ENCODE data around the gene CLDN15.
A peak's percentile ranks its signal among the peaks of the same experiment; 100 is the strongest.
"Not testable (repeated sequence)": the region's sequence is repeated elsewhere in the genome, so short reads cannot be mapped to it uniquely, and the experiment has no call there.

Gene CLDN15, protein sequence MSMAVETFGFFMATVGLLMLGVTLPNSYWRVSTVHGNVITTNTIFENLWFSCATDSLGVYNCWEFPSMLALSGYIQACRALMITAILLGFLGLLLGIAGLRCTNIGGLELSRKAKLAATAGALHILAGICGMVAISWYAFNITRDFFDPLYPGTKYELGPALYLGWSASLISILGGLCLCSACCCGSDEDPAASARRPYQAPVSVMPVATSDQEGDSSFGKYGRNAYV

DNA sequence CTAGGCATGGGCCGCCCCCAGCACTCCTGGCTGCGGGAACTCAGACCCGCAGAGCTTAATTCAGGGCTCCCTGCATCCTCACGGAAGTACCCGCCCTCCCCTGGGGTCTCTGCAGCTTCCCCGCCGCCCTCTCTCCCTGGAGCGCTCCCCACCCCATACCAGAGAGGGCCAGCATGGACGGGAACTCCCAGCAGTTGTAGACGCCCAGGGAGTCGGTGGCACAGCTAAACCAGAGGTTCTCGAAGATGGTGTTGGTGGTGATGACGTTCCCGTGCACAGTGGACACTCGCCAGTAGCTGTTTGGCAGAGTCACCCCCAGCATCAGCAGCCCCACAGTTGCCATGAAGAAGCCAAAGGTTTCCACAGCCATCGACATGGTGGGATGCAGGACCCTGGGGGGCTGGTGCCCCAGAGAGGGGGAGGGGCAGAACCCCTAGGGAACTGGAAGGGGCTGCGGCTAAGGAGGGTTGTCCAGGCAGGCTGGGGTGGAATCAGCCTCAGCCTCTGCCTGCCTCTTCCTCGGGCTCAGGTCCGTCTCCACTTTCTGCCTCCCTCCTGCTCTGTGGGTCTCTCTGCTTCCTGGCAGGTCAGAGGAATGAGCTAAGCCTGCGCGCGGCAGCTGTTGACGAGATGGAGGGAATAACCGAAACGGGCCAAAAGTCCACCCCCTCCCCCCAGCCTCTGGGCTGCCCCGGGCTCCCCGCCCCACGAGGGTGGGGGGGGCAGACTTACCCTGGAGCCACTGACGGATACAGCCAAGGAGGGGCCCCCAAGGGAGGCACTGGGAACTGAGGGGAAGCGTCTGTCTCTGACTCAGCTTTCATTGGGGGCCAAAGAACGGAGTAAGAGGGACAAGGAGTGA, at the start of gene CLDN15:
TSS of gene CLDN15 (minus strand) at position 597 of the 862 bp plus-strand sequence. CDS start at position 376, 221 bp downstream.
- peak within 1 kb of the TSS; percentile 46 to 55 for H3K9ac ChIP-seq (ENCODE audit: low read length in 2 of 2)
- H3K27me3 ChIP-seq (ENCODE audit: control insufficient read depth in 1 of 2, insufficient read depth in 2 of 2, low read length in 2 of 2), result no peaks in the 10 kb centered on the region
- peak within 1 kb of the TSS; percentile 53 for H3K27ac ChIP-seq (ENCODE audit: low read length)
- H3K9me3 ChIP-seq (ENCODE audit: control insufficient read depth in 2 of 2, low read length in 2 of 2), result no peaks in the 10 kb centered on the region
- peaks cover 14 to 16% of the 10 kb centered on the region in 2 donors for H3K36me3 ChIP-seq (ENCODE audit: control insufficient read depth in 2 of 2, insufficient read depth in 2 of 2, low read length in 2 of 2)
- H3K4me3 ChIP-seq (ENCODE audit: low read length in 2 of 2), result peak within 1 kb of the TSS in 1 of 2 donors; percentile 54
- H3K4me1 ChIP-seq (ENCODE audit: control insufficient read depth, insufficient read depth, low read length), result peaks cover 15% of the 10 kb centered on the region

DNA sequence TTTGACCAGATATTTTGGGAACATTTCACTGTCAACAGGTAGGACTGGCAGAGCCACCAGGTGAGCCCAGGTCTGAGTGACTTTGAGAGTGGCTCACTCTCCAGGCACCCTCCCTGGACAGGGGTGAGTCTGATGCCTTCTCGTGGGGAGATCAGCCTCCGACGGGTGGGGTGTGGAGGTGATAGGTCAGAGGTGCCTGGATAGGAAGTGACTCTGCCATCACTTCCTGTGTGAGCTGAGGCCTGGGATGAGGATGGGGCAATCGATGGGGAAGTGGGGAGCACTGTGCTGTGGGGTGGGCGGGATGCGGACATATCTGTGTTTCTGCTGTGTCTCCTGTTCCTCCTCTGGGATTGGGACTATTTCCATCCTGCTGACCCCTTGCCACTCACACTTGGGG, 49.4 kb upstream of the CLDN15 start:
- Histone ChIP-seq H3K4me3 (ENCODE audit: low read length in 2 of 2) (no peak overlapping the region), H3K4me1 (ENCODE audit: control insufficient read depth, insufficient read depth, low read length) (peaks cover 4% of the 10 kb centered on the region), H3K9ac (ENCODE audit: low read length in 2 of 2) (no peak overlapping the region), H3K9me3 (ENCODE audit: control insufficient read depth in 2 of 2, low read length in 2 of 2) (no peaks in the 10 kb centered on the region), H3K27ac (ENCODE audit: low read length) (no peak overlapping the region), H3K36me3 (ENCODE audit: control insufficient read depth in 2 of 2, insufficient read depth in 2 of 2, low read length in 2 of 2) (no peaks in the 10 kb centered on the region), H3K27me3 (ENCODE audit: control insufficient read depth in 1 of 2, insufficient read depth in 2 of 2, low read length in 2 of 2) (peaks cover 6 to 9% of the 10 kb centered on the region in 2 donors)

DNA sequence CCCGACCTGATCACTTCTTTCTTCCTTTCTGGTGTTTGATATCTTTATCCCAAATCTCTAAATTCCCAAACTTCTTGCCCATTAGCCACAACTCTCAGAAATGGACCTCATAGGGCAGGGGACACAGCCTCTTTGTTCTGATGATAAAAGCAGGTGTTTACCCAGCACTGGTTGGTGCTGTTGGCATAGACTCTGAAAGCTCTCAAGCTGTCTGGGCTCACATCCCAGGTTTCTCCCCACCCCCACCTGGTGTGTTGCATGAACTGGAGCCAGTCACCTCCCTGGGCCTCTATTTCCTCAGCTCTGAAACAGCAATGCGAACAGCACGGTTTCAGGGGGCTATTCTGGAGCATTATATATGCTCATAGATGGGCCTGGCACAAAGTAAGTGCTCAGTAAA, 48.3 kb upstream of the CLDN15 start:
- not testable (repeated sequence) for H3K9me3 ChIP-seq (ENCODE audit: control insufficient read depth in 2 of 2, low read length in 2 of 2); H3K4me1 ChIP-seq (ENCODE audit: control insufficient read depth, insufficient read depth, low read length); H3K9ac ChIP-seq (ENCODE audit: low read length in 2 of 2); H3K27ac ChIP-seq (ENCODE audit: low read length); H3K36me3 ChIP-seq (ENCODE audit: control insufficient read depth in 2 of 2, insufficient read depth in 2 of 2, low read length in 2 of 2); H3K4me3 ChIP-seq (ENCODE audit: low read length in 2 of 2); H3K27me3 ChIP-seq (ENCODE audit: control insufficient read depth in 1 of 2, insufficient read depth in 2 of 2, low read length in 2 of 2)

DNA sequence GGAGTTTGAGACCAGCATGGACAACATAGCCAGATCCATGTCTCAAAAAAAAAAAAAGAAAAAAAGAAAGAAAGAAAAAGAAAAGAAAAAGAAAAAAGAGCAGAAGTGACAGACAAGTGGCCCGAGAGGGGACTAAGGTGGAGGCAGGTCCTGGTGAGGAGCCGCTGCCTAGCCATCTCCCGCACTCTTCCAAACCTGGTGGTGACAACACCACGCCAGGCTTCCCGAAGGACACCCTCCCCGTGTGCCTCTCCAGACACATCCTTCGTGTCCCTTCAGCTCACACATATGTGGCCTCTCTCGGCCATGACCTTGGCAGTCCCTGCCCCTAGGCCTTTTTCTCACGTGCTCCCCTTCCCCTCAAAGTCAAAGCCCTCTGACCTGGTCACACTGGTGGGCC, 47.6 kb upstream of the CLDN15 start:
- Histone ChIP-seq H3K27ac (ENCODE audit: low read length) (no peak overlapping the region), H3K9me3 (ENCODE audit: control insufficient read depth in 2 of 2, low read length in 2 of 2) (no peaks in the 10 kb centered on the region), H3K9ac (ENCODE audit: low read length in 2 of 2) (no peak overlapping the region), H3K27me3 (ENCODE audit: control insufficient read depth in 1 of 2, insufficient read depth in 2 of 2, low read length in 2 of 2) (peaks cover 0 to 3% of the 10 kb centered on the region in 2 donors), H3K36me3 (ENCODE audit: control insufficient read depth in 2 of 2, insufficient read depth in 2 of 2, low read length in 2 of 2) (no peaks in the 10 kb centered on the region), H3K4me1 (ENCODE audit: control insufficient read depth, insufficient read depth, low read length) (peaks cover 4% of the 10 kb centered on the region), H3K4me3 (ENCODE audit: low read length in 2 of 2) (no peak overlapping the region)

DNA sequence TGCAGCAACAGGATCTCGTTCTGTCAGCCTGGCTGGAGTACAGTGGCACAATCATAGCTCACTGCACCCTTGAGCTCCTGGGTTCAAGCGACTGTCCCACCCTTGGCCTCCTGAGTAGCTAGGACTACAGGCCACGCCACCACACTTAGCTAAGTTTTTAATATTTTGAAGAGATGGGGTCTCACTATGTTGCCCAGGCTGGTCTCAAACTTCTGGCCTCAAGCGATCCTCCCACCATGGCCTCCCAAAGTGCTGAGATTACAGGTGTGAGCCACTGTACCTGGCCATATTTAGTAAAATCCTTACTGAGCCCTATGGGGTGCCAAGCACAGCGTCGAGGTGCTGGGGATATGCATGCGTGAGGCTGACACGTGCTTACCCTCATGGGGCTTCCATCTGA, 43.3 kb upstream of the CLDN15 start:
- not testable (repeated sequence) for H3K36me3 ChIP-seq (ENCODE audit: control insufficient read depth in 2 of 2, insufficient read depth in 2 of 2, low read length in 2 of 2); H3K9ac ChIP-seq (ENCODE audit: low read length in 2 of 2); H3K4me3 ChIP-seq (ENCODE audit: low read length in 2 of 2); H3K27me3 ChIP-seq (ENCODE audit: control insufficient read depth in 1 of 2, insufficient read depth in 2 of 2, low read length in 2 of 2); H3K4me1 ChIP-seq (ENCODE audit: control insufficient read depth, insufficient read depth, low read length); H3K9me3 ChIP-seq (ENCODE audit: control insufficient read depth in 2 of 2, low read length in 2 of 2); H3K27ac ChIP-seq (ENCODE audit: low read length)

DNA sequence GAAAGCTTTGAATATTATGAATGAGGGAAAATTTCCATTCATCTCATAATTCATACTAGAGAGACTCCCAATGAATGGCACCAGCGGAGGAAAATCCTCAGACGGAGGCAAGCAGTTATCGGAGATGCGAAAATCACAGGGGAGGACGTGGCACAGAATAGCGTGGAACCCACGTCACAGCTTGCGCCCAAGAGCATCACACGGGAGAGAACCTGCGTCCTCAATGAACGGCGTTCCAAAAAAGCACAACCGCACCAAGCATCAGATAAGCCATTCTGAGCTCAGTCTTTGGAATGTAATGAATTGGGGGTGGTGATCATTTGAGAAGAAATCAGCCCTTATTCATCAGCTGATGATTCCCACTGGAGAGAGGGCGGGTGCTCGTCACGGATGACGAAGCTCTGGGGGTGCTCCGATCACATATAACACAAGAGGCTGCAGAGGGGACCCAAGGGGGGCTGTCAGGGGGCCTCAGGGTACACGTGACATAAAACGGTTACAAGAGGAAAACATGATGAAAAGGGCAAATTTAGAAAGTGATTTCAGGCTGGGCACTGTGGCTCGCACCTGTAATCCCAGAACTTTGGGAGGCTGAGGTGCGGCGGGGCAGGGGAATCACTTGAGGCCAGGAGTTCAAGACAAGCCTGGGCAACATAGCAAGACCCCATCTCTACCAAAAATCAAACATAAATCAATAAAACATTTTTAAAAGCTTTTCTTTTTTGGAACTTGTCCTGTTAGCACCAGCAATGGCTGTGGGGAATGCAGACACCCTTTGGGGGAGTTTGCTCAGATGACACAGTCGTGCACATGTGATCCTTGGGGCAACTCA, 41.1 kb upstream of the CLDN15 start:
- Histone ChIP-seq H3K27ac (ENCODE audit: low read length) (no peak overlapping the region), H3K36me3 (ENCODE audit: control insufficient read depth in 2 of 2, insufficient read depth in 2 of 2, low read length in 2 of 2) (no peaks in the 10 kb centered on the region), H3K27me3 (ENCODE audit: control insufficient read depth in 1 of 2, insufficient read depth in 2 of 2, low read length in 2 of 2) (peaks cover 0 to 9% of the 10 kb centered on the region in 2 donors), H3K4me1 (ENCODE audit: control insufficient read depth, insufficient read depth, low read length) (peaks cover 4% of the 10 kb centered on the region), H3K4me3 (ENCODE audit: low read length in 2 of 2) (no peak overlapping the region), H3K9me3 (ENCODE audit: control insufficient read depth in 2 of 2, low read length in 2 of 2) (no peaks in the 10 kb centered on the region), H3K9ac (ENCODE audit: low read length in 2 of 2) (no peak overlapping the region)

DNA sequence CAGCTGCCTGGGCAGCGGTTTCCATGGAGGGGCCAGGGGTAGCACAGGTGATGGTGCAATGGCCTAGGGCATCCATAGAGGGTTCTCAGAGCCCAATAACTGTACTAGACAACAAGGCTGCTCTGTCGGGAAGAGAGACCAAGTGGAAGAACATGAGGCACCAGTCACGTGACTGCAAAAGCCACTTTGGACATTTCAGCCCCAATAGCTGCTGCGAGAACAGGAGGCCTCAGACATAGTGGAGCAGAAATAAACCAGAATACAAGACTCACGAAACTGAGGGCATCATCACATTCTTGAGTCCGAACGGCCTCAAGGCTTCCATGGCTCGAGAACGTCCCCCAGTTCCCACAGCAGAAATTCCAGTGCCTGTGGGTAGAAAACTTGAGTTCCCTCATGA, 39.6 kb upstream of the CLDN15 start:
- Histone ChIP-seq H3K27ac (ENCODE audit: low read length) (no peak overlapping the region), H3K27me3 (ENCODE audit: control insufficient read depth in 1 of 2, insufficient read depth in 2 of 2, low read length in 2 of 2) (peaks cover 0 to 9% of the 10 kb centered on the region in 2 donors), H3K9me3 (ENCODE audit: control insufficient read depth in 2 of 2, low read length in 2 of 2) (no peaks in the 10 kb centered on the region), H3K4me3 (ENCODE audit: low read length in 2 of 2) (no peak overlapping the region), H3K4me1 (ENCODE audit: control insufficient read depth, insufficient read depth, low read length) (no peaks in the 10 kb centered on the region), H3K9ac (ENCODE audit: low read length in 2 of 2) (no peak overlapping the region), H3K36me3 (ENCODE audit: control insufficient read depth in 2 of 2, insufficient read depth in 2 of 2, low read length in 2 of 2) (no peaks in the 10 kb centered on the region)

DNA sequence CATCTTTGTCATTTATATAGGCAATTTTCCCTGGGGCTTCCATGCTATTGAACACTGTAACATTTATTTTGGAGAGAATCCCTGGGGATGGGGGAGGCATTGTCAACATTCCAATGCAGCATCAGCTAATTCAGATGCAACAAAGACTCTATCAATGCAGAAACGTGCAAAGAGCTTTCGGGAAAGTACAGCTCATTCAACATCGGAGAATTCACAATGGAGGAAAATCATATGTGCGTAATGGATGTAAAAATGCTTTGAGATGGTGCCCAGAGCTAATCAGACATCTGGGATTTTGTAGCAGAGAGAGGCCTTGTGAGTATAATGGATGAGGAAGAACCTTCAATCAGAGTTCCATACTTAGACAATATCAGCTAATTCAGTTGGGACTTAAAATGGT, 35.6 kb upstream of the CLDN15 start:
- H3K27ac ChIP-seq (ENCODE audit: low read length), result no peak overlapping the region
- H3K36me3 ChIP-seq (ENCODE audit: control insufficient read depth in 2 of 2, insufficient read depth in 2 of 2, low read length in 2 of 2), result no peaks in the 10 kb centered on the region
- H3K4me3 ChIP-seq (ENCODE audit: low read length in 2 of 2), result no peak overlapping the region
- H3K4me1 ChIP-seq (ENCODE audit: control insufficient read depth, insufficient read depth, low read length), result no peaks in the 10 kb centered on the region
- H3K27me3 ChIP-seq (ENCODE audit: control insufficient read depth in 1 of 2, insufficient read depth in 2 of 2, low read length in 2 of 2), result peaks cover 0 to 6% of the 10 kb centered on the region in 2 donors
- no peak overlapping the region for H3K9ac ChIP-seq (ENCODE audit: low read length in 2 of 2)
- no peaks in the 10 kb centered on the region for H3K9me3 ChIP-seq (ENCODE audit: control insufficient read depth in 2 of 2, low read length in 2 of 2)

DNA sequence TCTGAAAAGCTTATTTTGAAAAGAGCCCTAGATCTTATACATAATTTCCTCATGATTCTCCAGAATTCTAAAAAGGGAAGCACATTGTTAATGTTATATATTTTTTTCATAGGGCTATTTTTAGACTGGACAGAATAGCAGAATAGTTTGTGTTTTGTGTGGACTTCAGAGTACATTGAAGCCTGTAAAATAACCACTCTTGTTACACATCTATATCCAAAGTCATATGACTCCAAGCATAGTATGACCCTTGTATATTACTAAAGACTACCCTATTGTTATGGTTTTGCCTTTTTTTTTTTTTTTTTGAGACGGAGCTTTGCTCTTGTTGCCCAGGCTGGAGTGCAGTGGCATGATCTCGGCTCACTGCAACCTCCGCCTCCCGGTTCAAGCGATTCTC, 33.4 kb upstream of the CLDN15 start:
- H3K27me3 ChIP-seq (ENCODE audit: control insufficient read depth in 1 of 2, insufficient read depth in 2 of 2, low read length in 2 of 2), result peaks cover 0 to 2% of the 10 kb centered on the region in 2 donors
- H3K36me3 ChIP-seq (ENCODE audit: control insufficient read depth in 2 of 2, insufficient read depth in 2 of 2, low read length in 2 of 2), result no peaks in the 10 kb centered on the region
- no peak overlapping the region for H3K27ac ChIP-seq (ENCODE audit: low read length)

DNA sequence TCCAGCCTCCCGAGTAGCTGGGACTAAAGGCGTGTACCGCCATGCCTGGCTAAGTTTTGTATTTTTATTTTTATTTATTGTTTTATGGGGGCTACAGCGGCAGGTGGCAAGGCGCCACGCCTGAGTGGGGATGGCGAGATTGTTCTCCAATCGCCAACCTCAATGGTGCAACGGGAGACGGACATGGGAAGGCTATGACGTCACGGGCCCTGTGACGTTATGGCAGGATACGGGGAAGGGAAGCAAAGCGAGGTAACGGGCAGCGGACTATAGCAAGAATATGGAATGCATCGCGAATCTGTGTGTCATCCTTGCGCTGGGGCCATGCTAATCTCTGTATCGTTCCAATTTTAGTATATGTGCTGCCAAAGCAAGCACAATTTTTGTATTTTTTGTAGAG, 32.1 kb upstream of the CLDN15 start:
- Histone ChIP-seq H3K27me3 (ENCODE audit: control insufficient read depth in 1 of 2, insufficient read depth in 2 of 2, low read length in 2 of 2) (peaks cover 0 to 2% of the 10 kb centered on the region in 2 donors), H3K9ac (ENCODE audit: low read length in 2 of 2) (no peak overlapping the region), H3K27ac (ENCODE audit: low read length) (no peak overlapping the region), H3K4me3 (ENCODE audit: low read length in 2 of 2) (no peak overlapping the region), H3K9me3 (ENCODE audit: control insufficient read depth in 2 of 2, low read length in 2 of 2) (no peaks in the 10 kb centered on the region), H3K36me3 (ENCODE audit: control insufficient read depth in 2 of 2, insufficient read depth in 2 of 2, low read length in 2 of 2) (no peaks in the 10 kb centered on the region), H3K4me1 (ENCODE audit: control insufficient read depth, insufficient read depth, low read length) (no peaks in the 10 kb centered on the region)

More for the DNA sequence above, 33.4 kb upstream of the CLDN15 start:
- Histone ChIP-seq H3K9me3 (ENCODE audit: control insufficient read depth in 2 of 2, low read length in 2 of 2) (no peaks in the 10 kb centered on the region), H3K4me1 (ENCODE audit: control insufficient read depth, insufficient read depth, low read length) (no peaks in the 10 kb centered on the region), H3K4me3 (ENCODE audit: low read length in 2 of 2) (no peak overlapping the region), H3K9ac (ENCODE audit: low read length in 2 of 2) (no peak overlapping the region)
